HL-60/S4 (cell line): ENCODE data around the gene COX18.

Source experiments
- in situ Hi-C: fragments of 300-500 bp; cut with MboI; formaldehyde crosslinking; loops from 2 replicates; pipeline ENCODE4 v1.14.3; 2022; ENCODE audit warnings: low sequenced_read_pairs

Gene COX18

GRCh38 chr4:73053974-73054480, 15.5 kb downstream of the COX18 start:
- in situ Hi-C loops: no loop called here

- in situ Hi-C loops: no loop called here
Observed at GRCh38 chr4:73053076-73053475, 16.4 kb downstream of the COX18 start.

- in situ Hi-C loops: no loop called here
Observed at GRCh38 chr4:73051625-73052024, 17.9 kb downstream of the COX18 start.

- in situ Hi-C loops: no loop called here
Observed at GRCh38 chr4:73045879-73046278, 23.6 kb downstream of the COX18 start.

GRCh38 chr4:73037057-73037456, 32.5 kb downstream of the COX18 start:
- in situ Hi-C loops: no loop called here

GRCh38 chr4:73036123-73036522, 33.4 kb downstream of the COX18 start:
- in situ Hi-C loops: no loop called here

- in situ Hi-C loops: no loop called here
Observed at GRCh38 chr4:73034896-73035295, 34.6 kb downstream of the COX18 start.

GRCh38 chr4:73028621-73029020, 40.9 kb downstream of the COX18 start:
- in situ Hi-C loops: no loop called here

GRCh38 chr4:73021634-73022033, 47.9 kb downstream of the COX18 start:
- in situ Hi-C loops: loop anchor here (25.0 kb wide), 2 partner anchors 334 to 684 kb away; no protein-coding TSS in a partner anchor

- in situ Hi-C loops: loop anchor here (25.0 kb wide), 2 partner anchors 332 to 682 kb away; no protein-coding TSS in a partner anchor
Observed at GRCh38 chr4:73019462-73020047, 50.0 kb downstream of the COX18 start.

GRCh38 chr4:73018595-73018994, 50.9 kb downstream of the COX18 start:
- in situ Hi-C loops: loop anchor here (25.0 kb wide), 2 partner anchors 331 to 681 kb away; no protein-coding TSS in a partner anchor

- in situ Hi-C loops: loop anchor here (25.0 kb wide), 2 partner anchors 326 to 676 kb away; no protein-coding TSS in a partner anchor
Observed at GRCh38 chr4:73013310-73013709, 56.2 kb downstream of the COX18 start.

- in situ Hi-C loops: loop anchor here (25.0 kb wide), 2 partner anchors 325 to 675 kb away; no protein-coding TSS in a partner anchor
Observed at GRCh38 chr4:73012673-73013072, 56.8 kb downstream of the COX18 start.

GRCh38 chr4:73011629-73011985, 57.9 kb downstream of the COX18 start:
- in situ Hi-C loops: loop anchor here (25.0 kb wide), 2 partner anchors 324 to 674 kb away; no protein-coding TSS in a partner anchor

GRCh38 chr4:73010789-73011628, 58.5 kb downstream of the COX18 start:
- in situ Hi-C loops: loop anchor here (25.0 kb wide), 2 partner anchors 324 to 674 kb away; no protein-coding TSS in a partner anchor

- in situ Hi-C loops: loop anchor here (25.0 kb wide), 2 partner anchors 320 to 670 kb away; no protein-coding TSS in a partner anchor
Observed at GRCh38 chr4:73007526-73008100, 61.9 kb downstream of the COX18 start.

GRCh38 chr4:73006286-73006990, 63.1 kb downstream of the COX18 start:
- in situ Hi-C loops: loop anchor here (25.0 kb wide), 2 partner anchors 319 to 669 kb away; no protein-coding TSS in a partner anchor

GRCh38 chr4:73005514-73005913, 64.0 kb downstream of the COX18 start:
- in situ Hi-C loops: loop anchor here (25.0 kb wide), 2 partner anchors 318 to 668 kb away; no protein-coding TSS in a partner anchor
